H1 (cell line): ENCODE measurements around the gene CALU. TPM values are rescaled to one million over a fixed set of nuclear protein-coding genes. Genes with fewer than 3 reads are reported as not detected.

Experiments used
- CTCF ChIA-PET: fragments of 300-600 bp; sonication (Branson Sonifier 250); formaldehyde crosslinking; loops from one replicate; lab custom pipeline; 2021; ENCODE audit not compliant: partially characterized antibody; lab: Charles Lee
- POLR2A ChIA-PET: fragments of 300-600 bp; sonication (Branson Sonifier 250); formaldehyde crosslinking; loops from one replicate; lab custom pipeline; 2021; ENCODE audit warnings: inconsistent platforms; ENCODE audit not compliant: partially characterized antibody; lab: Charles Lee
- DNase-seq, 2 experiments: peaks; one replicate each; pipeline versions ENCODE4 v3.0.0 to v3.0.0-alpha.2; 2010 to 2022; ENCODE audit warnings: low spot score in 2 of 2, low read depth in 1 of 2, mixed read lengths in 1 of 2
- FAIRE-seq: peaks from 2 replicates; lab custom pipeline; 2011; peaks lifted over from hg19 to GRCh38; lab: Jason Lieb, UNC
- H2AFZ ChIP-seq: 2 replicates; pipeline ENCODE4 v1.8.1; 2012; ENCODE audit warnings: low read length, inconsistent platforms
- H2AK5ac ChIP-seq: 2 replicates; pipeline ENCODE4 v1.6.1; 2013; ENCODE audit warnings: low read depth, low read length
- H2BK120ac ChIP-seq: replicated peaks from 2 replicates; pipeline ENCODE3; 2013; ENCODE audit warnings: low read depth, low read length, inconsistent platforms
- H2BK12ac ChIP-seq: 2 replicates; pipeline ENCODE4 v1.6.1; 2013; ENCODE audit warnings: low read depth, low read length
- H2BK15ac ChIP-seq: 2 replicates; pipeline ENCODE4 v1.6.1; 2013; ENCODE audit warnings: low read length
- H2BK20ac ChIP-seq: 2 replicates; pipeline ENCODE4 v1.6.1; 2013; ENCODE audit warnings: low read length
- H2BK5ac ChIP-seq: 2 replicates; pipeline ENCODE4 v1.6.1; 2013; ENCODE audit warnings: low read depth, low read length
- H3K14ac ChIP-seq: 2 replicates; pipeline ENCODE4 v1.6.1; 2013; ENCODE audit warnings: inconsistent platforms; ENCODE audit not compliant: insufficient read length
- H3K18ac ChIP-seq: 2 replicates; pipeline ENCODE4 v1.6.1; 2013; ENCODE audit warnings: low read length; ENCODE audit errors: extremely low read depth
- H3K23ac ChIP-seq: 2 replicates; pipeline ENCODE4 v1.6.1; 2013; ENCODE audit warnings: inconsistent platforms; ENCODE audit not compliant: insufficient read length
- H3K23me2 ChIP-seq: 2 replicates; pipeline ENCODE4 v1.6.1; 2013; ENCODE audit warnings: low read depth, low read length
- H3K27ac ChIP-seq: 2 replicates; pipeline ENCODE4 v1.6.1; 2011; ENCODE audit warnings: low read depth, low read length, inconsistent platforms
- H3K27me3 ChIP-seq, 4 experiments: replicated peaks in 1 of 4; 1 replicate in 1 of 4; 2 replicates in 3 of 4; pipeline versions ENCODE4 v1.6.1 to v1.8.1; 2011 to 2013; ENCODE audit warnings: low read length in 3 of 4, mild to moderate bottlenecking in 3 of 4, inconsistent platforms in 2 of 4, mixed read lengths in 2 of 4, moderate library complexity in 1 of 4; ENCODE audit not compliant: control insufficient read depth in 3 of 4, insufficient read depth in 3 of 4; ENCODE audit errors: extremely low read depth in 1 of 4
- H3K36me3 ChIP-seq, 4 experiments: 2 replicates each; pipeline versions ENCODE4 v1.6.1 to v1.8.1; 2011 to 2013; ENCODE audit warnings: mild to moderate bottlenecking in 4 of 4, low read length in 3 of 4, moderate library complexity in 2 of 4, control low read depth in 1 of 4, inconsistent platforms in 1 of 4; ENCODE audit not compliant: insufficient read depth in 4 of 4, control insufficient read depth in 2 of 4
- H3K4ac ChIP-seq: replicated peaks from 2 replicates; pipeline ENCODE3; 2013; ENCODE audit warnings: low read length, low read depth, mixed read lengths, inconsistent platforms; ENCODE audit not compliant: insufficient read length
- H3K4me1 ChIP-seq, 4 experiments: replicated peaks in 1 of 4; 1 replicate in 1 of 4; 2 replicates in 3 of 4; pipeline versions ENCODE4 v1.6.1 to v1.8.1; 2011 to 2013; ENCODE audit warnings: low read length in 3 of 4, inconsistent platforms in 2 of 4, mixed read lengths in 1 of 4; ENCODE audit not compliant: insufficient read depth in 4 of 4, control insufficient read depth in 3 of 4
- H3K4me2 ChIP-seq, 2 experiments: 2 replicates each; pipeline versions ENCODE4 v1.6.1 to v1.8.1; 2011 to 2013; ENCODE audit warnings: low read depth in 2 of 2, low read length in 2 of 2, control low read depth in 1 of 2, inconsistent platforms in 1 of 2, mild to moderate bottlenecking in 1 of 2; ENCODE audit not compliant: insufficient read depth in 1 of 2
- H3K4me3 ChIP-seq, 4 experiments: fragments of 200-600, 300-600 bp in 1 of 4; sonication (generic), shearing (Covaris generic), sonication (Bioruptor Twin) in 1 of 4; 2 replicates each; pipeline versions ENCODE4 v1.5.1 to v1.8.1; 2011 to 2016; ENCODE audit warnings: low read length in 4 of 4, low read depth in 3 of 4, control low read depth in 2 of 4, inconsistent platforms in 2 of 4, mild to moderate bottlenecking in 2 of 4, mixed read lengths in 1 of 4, moderate library complexity in 1 of 4; ENCODE audit not compliant: insufficient read depth in 2 of 4; ENCODE audit errors: extremely low read depth in 1 of 4
- H3K56ac ChIP-seq: replicated peaks from 2 replicates; pipeline ENCODE3; 2013; ENCODE audit warnings: low read depth, mild to moderate bottlenecking, mixed read lengths, low read length, inconsistent platforms; ENCODE audit not compliant: insufficient read length
- H3K79me1 ChIP-seq: 2 replicates; pipeline ENCODE4 v1.6.1; 2013; ENCODE audit warnings: low read depth, low read length, control low read depth
- H3K79me2 ChIP-seq, 2 experiments: 2 replicates each; pipeline versions ENCODE4 v1.6.1 to v1.8.1; 2012 to 2013; ENCODE audit warnings: low read length in 2 of 2, mild to moderate bottlenecking in 2 of 2, inconsistent platforms in 1 of 2; ENCODE audit not compliant: insufficient read depth in 2 of 2, control insufficient read depth in 1 of 2
- H3K9ac ChIP-seq, 4 experiments: replicated peaks in 1 of 4; 1 replicate in 1 of 4; 2 replicates in 3 of 4; pipeline versions ENCODE4 v1.6.1 to v1.8.1; 2011 to 2013; ENCODE audit warnings: low read depth in 3 of 4, low read length in 3 of 4, control low read depth in 2 of 4, mild to moderate bottlenecking in 2 of 4, moderate library complexity in 2 of 4, inconsistent platforms in 1 of 4; ENCODE audit errors: extremely low read depth in 1 of 4
- H3K9me3 ChIP-seq, 2 experiments: 2 replicates each; pipeline versions ENCODE4 v1.6.1 to v1.8.1; 2012 to 2013; ENCODE audit warnings: mild to moderate bottlenecking in 2 of 2, moderate library complexity in 2 of 2, control low read depth in 1 of 2, inconsistent platforms in 1 of 2, low read depth in 1 of 2, low read length in 1 of 2, mixed read lengths in 1 of 2; ENCODE audit not compliant: insufficient read depth in 2 of 2
- H4K20me1 ChIP-seq, 2 experiments: replicated peaks in 1 of 2; 2 replicates each; pipeline versions ENCODE3 to v1.8.1; 2011 to 2013; ENCODE audit warnings: inconsistent platforms in 2 of 2, low read length in 2 of 2, mild to moderate bottlenecking in 1 of 2; ENCODE audit not compliant: insufficient read depth in 2 of 2, control insufficient read depth in 1 of 2
- H4K5ac ChIP-seq: 2 replicates; pipeline ENCODE4 v1.6.1; 2013; ENCODE audit warnings: low read length, low read depth, mixed read lengths, inconsistent platforms; ENCODE audit not compliant: insufficient read length
- H4K8ac ChIP-seq: 2 replicates; pipeline ENCODE4 v1.8.0; 2013; ENCODE audit warnings: mild to moderate bottlenecking, moderate library complexity, low read length, inconsistent platforms; ENCODE audit not compliant: insufficient read depth; ENCODE audit errors: extremely low read depth
- H4K91ac ChIP-seq: replicated peaks from 2 replicates; pipeline ENCODE3; 2013; ENCODE audit warnings: low read length, mixed read lengths, inconsistent platforms; ENCODE audit not compliant: insufficient read length
- BCL11A ChIP-seq, 2 experiments: IDR thresholded peaks; one replicate each; pipeline ENCODE4 v1.6.1; 2011; ENCODE audit warnings: low read depth in 2 of 2, low read length in 2 of 2, mild to moderate bottlenecking in 2 of 2
- CEBPB ChIP-seq: IDR thresholded peaks from 2 replicates; pipeline ENCODE4 v1.6.1; 2012; ENCODE audit warnings: low read depth, low read length
- CHD2 ChIP-seq: IDR thresholded peaks from 2 replicates; pipeline ENCODE4 v1.6.1; 2012; ENCODE audit warnings: low read length, improper control_type of control experiment
- CTCF ChIP-seq, 3 experiments: IDR thresholded peaks; 1 replicate in 2 of 3; 2 replicates in 1 of 3; pipeline versions ENCODE4 v1.5.1 to v1.6.1; 2011; ENCODE audit warnings: low read length in 3 of 3, mild to moderate bottlenecking in 3 of 3, inconsistent platforms in 2 of 3, low read depth in 1 of 3, moderate library complexity in 1 of 3; ENCODE audit not compliant: insufficient read depth in 1 of 3; ENCODE audit errors: control extremely low read depth in 1 of 3
- GTF2F1 ChIP-seq: IDR thresholded peaks from 2 replicates; pipeline ENCODE4 v1.6.1; 2012; ENCODE audit warnings: low read depth, low read length, improper control_type of control experiment, borderline replicate concordance
- KDM5A ChIP-seq: fragments of 200-600 bp; IDR thresholded peaks from 2 replicates; pipeline ENCODE4 v1.7.1; 2012; ENCODE audit warnings: mild to moderate bottlenecking, low read length, inconsistent platforms, mixed read lengths
- POLR2AphosphoS5 ChIP-seq: IDR thresholded peaks from 2 replicates; pipeline ENCODE4 v1.6.1; 2011; ENCODE audit warnings: low read depth, low read length
- RBBP5 ChIP-seq: IDR thresholded peaks from 2 replicates; pipeline ENCODE4 v1.7.1; 2012; ENCODE audit warnings: low read depth, mild to moderate bottlenecking, inconsistent platforms, low read length, moderate library complexity, borderline replicate concordance
- RFX5 ChIP-seq: IDR thresholded peaks from 2 replicates; pipeline ENCODE4 v1.6.1; 2011; ENCODE audit warnings: low read depth, low read length, improper control_type of control experiment, borderline replicate concordance
- SIN3A ChIP-seq, 2 experiments: IDR thresholded peaks in 1 of 2; conservative IDR thresholded peaks in 1 of 2; 2 replicates each; pipeline ENCODE4 v1.6.1; 2011 to 2012; ENCODE audit warnings: low read length in 2 of 2, improper control_type of control experiment in 1 of 2, low read depth in 1 of 2, mild to moderate bottlenecking in 1 of 2
- SP2 ChIP-seq: IDR thresholded peaks from 2 replicates; pipeline ENCODE4 v1.6.1; 2012; ENCODE audit warnings: mild to moderate bottlenecking, low read length, inconsistent platforms
- SRF ChIP-seq: IDR thresholded peaks from 2 replicates; pipeline ENCODE4 v1.6.1; 2011; ENCODE audit warnings: mild to moderate bottlenecking, low read depth, low read length, moderate library complexity
- WGBS, 2 experiments: shearing (Covaris generic) in 1 of 2; methylation state at CpG; one replicate each; pipeline versions ENCODE4 v1.1.6 to v1.1.7; 2013 to 2015; ENCODE audit warnings: low lambda C conversion rate in 2 of 2, mixed read lengths in 2 of 2, inconsistent platforms in 1 of 2, low coverage in 1 of 2, missing lambda C conversion rate in 1 of 2; ENCODE audit not compliant: insufficient replicate concordance in 2 of 2, insufficient coverage in 1 of 2, insufficient read length in 1 of 2; ENCODE audit errors: extremely low coverage in 1 of 2, missing lambda C conversion rate in 1 of 2; 5-methylcytosine and 5-hydroxymethylcytosine counted together
- polyA plus RNA-seq, 7 experiments: library from polyadenylated mRNA; depleted of rRNA in 3 of 7; stranded (reverse) in 5 of 7; unstranded in 2 of 7; fragments of >200 nt in 5 of 7; fragments of 200-250 nt in 2 of 7; gene quantifications; 1 replicate in 5 of 7; 2 replicates in 1 of 7; 4 replicates in 1 of 7; pipeline versions ENCODE4 v1.2.1 to v1.2.3, GENCODE V29; 2011 to 2013; ENCODE audit warnings: missing spikeins in 2 of 7, mixed read lengths in 2 of 7
- total RNA-seq: library from RNA; stranded (reverse); fragmentation: NEBNext Ultra II Directional; extraction: Animal tissue kit (Norgen Biotek cat#: 25700); gene quantifications from 2 replicates; pipeline ENCODE4 v1.2.1, GENCODE V29; 2021

Gene CALU
- total and polyA plus RNA-seq, 2 of the 8 experiments (the other 6 are each of a cell fraction or from before 2014, with no cell fraction given) = 67.2 to 170 TPM

- Histone ChIP-seq H4K20me1 (no peaks in the 10 kb centered on the region), H2BK12ac (no peak overlapping the region), H3K4me3 (no peak overlapping the region), H3K9me3 (no peaks in the 10 kb centered on the region), H4K91ac (no peak overlapping the region), H3K36me3 (peaks cover 0 to 3% (median 0%) of the 10 kb centered on the region in 4 experiments; a peak in 1 of 8 replicates), H3K27ac (no peak overlapping the region), H3K9ac (no peak overlapping the region), H3K79me2 (no peaks in the 10 kb centered on the region), H3K56ac (no peak overlapping the region), H3K27me3 (no peaks in the 10 kb centered on the region), H4K8ac (no peak overlapping the region), H3K14ac (no peak overlapping the region), H3K23ac (no peak overlapping the region), H2BK5ac (no peak overlapping the region), H2AFZ (no peak overlapping the region), H3K4ac (no peak overlapping the region), H3K79me1 (no peaks in the 10 kb centered on the region), H2BK15ac (no peak overlapping the region), H3K18ac (no peak overlapping the region), H3K4me2 (no peak overlapping the region), H3K4me1 (no peaks in the 10 kb centered on the region), H4K5ac (no peak overlapping the region), H2BK20ac (no peak overlapping the region), H2AK5ac (no peak overlapping the region), H2BK120ac (no peak overlapping the region), H3K23me2 (no peaks in the 10 kb centered on the region; the same call in 1 of the 2 replicates)
- 93% methylated on average over 4 of the region's 4 CpGs; no CpG with 5 or more reads in 1 of the 2 experiments for WGBS, 2 experiments
- ChIA-PET POLR2A (interaction anchor here (1.1 kb wide), 1 partner anchor 9 kb away, joined by 5 read pairs; the partner anchor contains the start of gene CALU), CTCF (interaction anchor here (1.5 kb wide), 1 partner anchor 9 kb away, joined by 4 read pairs; no protein-coding TSS in a partner anchor)
- TF ChIP-seq SP2 (no peak), POLR2AphosphoS5 (no peak), KDM5A (no peak), SRF (no peak), CHD2 (no peak), SIN3A (conservative IDR thresholded peaks at IDR 0.05 in 1 of 2, IDR thresholded peaks at IDR 0.05 in 1 of 2; ENCODE audit: low read depth in 1 of 2, low read length in 2 of 2) (no peak), GTF2F1 (no peak), CEBPB (no peak), CTCF (IDR thresholded peaks at IDR 0.05; ENCODE audit: control extremely low read depth in 1 of 3, insufficient read depth in 1 of 3, low read depth in 1 of 3, low read length in 3 of 3) (no peak), RFX5 (no peak), BCL11A (IDR thresholded peaks at IDR 0.05; ENCODE audit: low read depth in 2 of 2, low read length in 2 of 2) (no peak), RBBP5 (no peak)
- DNase-seq = no peak
- no peak for FAIRE-seq
Observed at GRCh38 chr7:128729494-128729893, 9.7 kb upstream of the CALU start.
